ENCODE measurements around the gene HIRIP3. TPM values are rescaled to one million over a fixed set of nuclear protein-coding genes. Genes with fewer than 3 reads are reported as not detected.
A peak's percentile ranks its signal among the peaks of the same experiment; 100 is the strongest.

HIRIP3 gene
- total and polyA plus RNA-seq, 2 of the 13 experiments (the other 11 are each of a cell fraction or from before 2014, with no cell fraction given) = 12.6 to 17.2 TPM

DNA sequence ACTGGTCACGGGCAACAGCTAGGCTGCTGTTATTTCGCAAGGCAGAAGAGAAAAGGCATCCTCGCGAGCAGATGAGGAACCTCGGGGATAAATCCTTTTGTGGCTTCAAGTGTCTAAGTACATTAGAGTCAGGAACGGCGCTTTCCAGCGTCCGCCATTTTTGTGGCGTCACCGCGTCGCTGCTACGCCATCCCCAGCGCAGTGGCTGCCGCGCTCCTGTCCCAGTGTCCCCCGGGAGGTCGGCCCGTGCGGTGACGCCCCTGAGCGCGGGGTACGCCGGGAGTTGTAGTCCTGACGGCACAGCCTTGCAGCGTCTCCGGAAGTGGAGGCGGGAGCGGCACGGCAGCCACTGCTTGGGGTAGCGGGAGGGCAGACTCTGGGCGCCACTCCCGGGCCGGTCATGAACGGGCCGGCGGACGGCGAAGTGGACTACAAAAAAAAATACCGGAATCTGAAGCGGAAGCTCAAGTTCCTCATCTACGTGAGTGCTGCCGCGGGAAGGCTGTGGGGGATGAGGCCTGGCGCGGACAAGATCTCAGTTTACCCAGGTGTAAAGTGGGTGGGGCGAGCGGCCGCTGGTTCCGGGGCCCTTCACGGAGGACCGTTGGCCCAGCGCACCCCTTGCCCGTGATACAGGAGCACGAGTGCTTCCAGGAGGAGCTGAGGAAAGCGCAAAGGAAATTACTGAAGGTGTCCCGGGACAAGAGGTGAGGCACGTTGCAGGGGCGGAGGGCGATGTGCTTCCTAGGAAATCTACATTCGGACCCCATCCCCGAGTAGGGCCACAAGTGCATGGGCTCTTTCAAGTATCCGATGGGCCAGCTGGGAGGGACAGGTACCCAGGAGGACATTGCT, 721 bp upstream of the HIRIP3 start, which contains the start of gene INO80E (continued):
- TF ChIP-seq, protein P1, sequence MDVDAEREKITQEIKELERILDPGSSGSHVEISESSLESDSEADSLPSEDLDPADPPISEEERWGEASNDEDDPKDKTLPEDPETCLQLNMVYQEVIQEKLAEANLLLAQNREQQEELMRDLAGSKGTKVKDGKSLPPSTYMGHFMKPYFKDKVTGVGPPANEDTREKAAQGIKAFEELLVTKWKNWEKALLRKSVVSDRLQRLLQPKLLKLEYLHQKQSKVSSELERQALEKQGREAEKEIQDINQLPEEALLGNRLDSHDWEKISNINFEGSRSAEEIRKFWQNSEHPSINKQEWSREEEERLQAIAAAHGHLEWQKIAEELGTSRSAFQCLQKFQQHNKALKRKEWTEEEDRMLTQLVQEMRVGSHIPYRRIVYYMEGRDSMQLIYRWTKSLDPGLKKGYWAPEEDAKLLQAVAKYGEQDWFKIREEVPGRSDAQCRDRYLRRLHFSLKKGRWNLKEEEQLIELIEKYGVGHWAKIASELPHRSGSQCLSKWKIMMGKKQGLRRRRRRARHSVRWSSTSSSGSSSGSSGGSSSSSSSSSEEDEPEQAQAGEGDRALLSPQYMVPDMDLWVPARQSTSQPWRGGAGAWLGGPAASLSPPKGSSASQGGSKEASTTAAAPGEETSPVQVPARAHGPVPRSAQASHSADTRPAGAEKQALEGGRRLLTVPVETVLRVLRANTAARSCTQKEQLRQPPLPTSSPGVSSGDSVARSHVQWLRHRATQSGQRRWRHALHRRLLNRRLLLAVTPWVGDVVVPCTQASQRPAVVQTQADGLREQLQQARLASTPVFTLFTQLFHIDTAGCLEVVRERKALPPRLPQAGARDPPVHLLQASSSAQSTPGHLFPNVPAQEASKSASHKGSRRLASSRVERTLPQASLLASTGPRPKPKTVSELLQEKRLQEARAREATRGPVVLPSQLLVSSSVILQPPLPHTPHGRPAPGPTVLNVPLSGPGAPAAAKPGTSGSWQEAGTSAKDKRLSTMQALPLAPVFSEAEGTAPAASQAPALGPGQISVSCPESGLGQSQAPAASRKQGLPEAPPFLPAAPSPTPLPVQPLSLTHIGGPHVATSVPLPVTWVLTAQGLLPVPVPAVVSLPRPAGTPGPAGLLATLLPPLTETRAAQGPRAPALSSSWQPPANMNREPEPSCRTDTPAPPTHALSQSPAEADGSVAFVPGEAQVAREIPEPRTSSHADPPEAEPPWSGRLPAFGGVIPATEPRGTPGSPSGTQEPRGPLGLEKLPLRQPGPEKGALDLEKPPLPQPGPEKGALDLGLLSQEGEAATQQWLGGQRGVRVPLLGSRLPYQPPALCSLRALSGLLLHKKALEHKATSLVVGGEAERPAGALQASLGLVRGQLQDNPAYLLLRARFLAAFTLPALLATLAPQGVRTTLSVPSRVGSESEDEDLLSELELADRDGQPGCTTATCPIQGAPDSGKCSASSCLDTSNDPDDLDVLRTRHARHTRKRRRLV (CRISPR knock-in tag; IDR thresholded peaks at IDR 0.05) = peak; percentile 28
- TF ChIP-seq ZNF383 (CRISPR knock-in tag; IDR thresholded peaks at IDR 0.05; ENCODE audit: borderline replicate concordance) (0 out of 2 replicates have a peak, but pooled peaks have one; percentile 53), REPIN1 (CRISPR knock-in tag; IDR thresholded peaks at IDR 0.05; ENCODE audit: borderline replicate concordance, low read depth) (peak; percentile 54; the same call in 1 of the 2 replicates), ATM (IDR thresholded peaks at IDR 0.05; ENCODE audit: borderline replicate concordance) (no peak), PAX8 (CRISPR knock-in tag; IDR thresholded peaks at IDR 0.05; ENCODE audit: borderline replicate concordance) (peak; percentile 71; the same call in 1 of the 2 replicates), GATAD1 (CRISPR knock-in tag; IDR thresholded peaks at IDR 0.05) (peak; percentile 97), ZSCAN22 (CRISPR knock-in tag; IDR thresholded peaks at IDR 0.05) (no peak), PITX1 (CRISPR knock-in tag; IDR thresholded peaks at IDR 0.05) (peak; percentile 68), ELF1 (CRISPR knock-in tag; IDR thresholded peaks at IDR 0.05) (peak; percentile 100)
- TF ChIP-seq, protein P2, sequence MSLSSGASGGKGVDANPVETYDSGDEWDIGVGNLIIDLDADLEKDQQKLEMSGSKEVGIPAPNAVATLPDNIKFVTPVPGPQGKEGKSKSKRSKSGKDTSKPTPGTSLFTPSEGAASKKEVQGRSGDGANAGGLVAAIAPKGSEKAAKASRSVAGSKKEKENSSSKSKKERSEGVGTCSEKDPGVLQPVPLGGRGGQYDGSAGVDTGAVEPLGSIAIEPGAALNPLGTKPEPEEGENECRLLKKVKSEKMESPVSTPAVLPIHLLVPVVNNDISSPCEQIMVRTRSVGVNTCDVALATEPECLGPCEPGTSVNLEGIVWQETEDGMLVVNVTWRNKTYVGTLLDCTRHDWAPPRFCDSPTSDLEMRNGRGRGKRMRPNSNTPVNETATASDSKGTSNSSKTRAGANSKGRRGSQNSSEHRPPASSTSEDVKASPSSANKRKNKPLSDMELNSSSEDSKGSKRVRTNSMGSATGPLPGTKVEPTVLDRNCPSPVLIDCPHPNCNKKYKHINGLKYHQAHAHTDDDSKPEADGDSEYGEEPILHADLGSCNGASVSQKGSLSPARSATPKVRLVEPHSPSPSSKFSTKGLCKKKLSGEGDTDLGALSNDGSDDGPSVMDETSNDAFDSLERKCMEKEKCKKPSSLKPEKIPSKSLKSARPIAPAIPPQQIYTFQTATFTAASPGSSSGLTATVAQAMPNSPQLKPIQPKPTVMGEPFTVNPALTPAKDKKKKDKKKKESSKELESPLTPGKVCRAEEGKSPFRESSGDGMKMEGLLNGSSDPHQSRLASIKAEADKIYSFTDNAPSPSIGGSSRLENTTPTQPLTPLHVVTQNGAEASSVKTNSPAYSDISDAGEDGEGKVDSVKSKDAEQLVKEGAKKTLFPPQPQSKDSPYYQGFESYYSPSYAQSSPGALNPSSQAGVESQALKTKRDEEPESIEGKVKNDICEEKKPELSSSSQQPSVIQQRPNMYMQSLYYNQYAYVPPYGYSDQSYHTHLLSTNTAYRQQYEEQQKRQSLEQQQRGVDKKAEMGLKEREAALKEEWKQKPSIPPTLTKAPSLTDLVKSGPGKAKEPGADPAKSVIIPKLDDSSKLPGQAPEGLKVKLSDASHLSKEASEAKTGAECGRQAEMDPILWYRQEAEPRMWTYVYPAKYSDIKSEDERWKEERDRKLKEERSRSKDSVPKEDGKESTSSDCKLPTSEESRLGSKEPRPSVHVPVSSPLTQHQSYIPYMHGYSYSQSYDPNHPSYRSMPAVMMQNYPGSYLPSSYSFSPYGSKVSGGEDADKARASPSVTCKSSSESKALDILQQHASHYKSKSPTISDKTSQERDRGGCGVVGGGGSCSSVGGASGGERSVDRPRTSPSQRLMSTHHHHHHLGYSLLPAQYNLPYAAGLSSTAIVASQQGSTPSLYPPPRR (CRISPR knock-in tag; IDR thresholded peaks at IDR 0.05; ENCODE audit: borderline replicate concordance) = peak; percentile 37; the same call in 1 of the 2 replicates
- TF ChIP-seq, protein P3, sequence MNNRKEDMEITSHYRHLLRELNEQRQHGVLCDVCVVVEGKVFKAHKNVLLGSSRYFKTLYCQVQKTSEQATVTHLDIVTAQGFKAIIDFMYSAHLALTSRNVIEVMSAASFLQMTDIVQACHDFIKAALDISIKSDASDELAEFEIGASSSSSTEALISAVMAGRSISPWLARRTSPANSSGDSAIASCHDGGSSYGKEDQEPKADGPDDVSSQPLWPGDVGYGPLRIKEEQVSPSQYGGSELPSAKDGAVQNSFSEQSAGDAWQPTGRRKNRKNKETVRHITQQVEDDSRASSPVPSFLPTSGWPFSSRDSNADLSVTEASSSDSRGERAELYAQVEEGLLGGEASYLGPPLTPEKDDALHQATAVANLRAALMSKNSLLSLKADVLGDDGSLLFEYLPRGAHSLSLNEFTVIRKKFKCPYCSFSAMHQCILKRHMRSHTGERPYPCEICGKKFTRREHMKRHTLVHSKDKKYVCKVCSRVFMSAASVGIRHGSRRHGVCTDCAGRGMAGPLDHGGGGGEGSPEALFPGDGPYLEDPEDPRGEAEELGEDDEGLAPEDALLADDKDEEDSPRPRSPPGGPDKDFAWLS (CRISPR knock-in tag; IDR thresholded peaks at IDR 0.05; ENCODE audit: borderline replicate concordance) = no peak
- TF ChIP-seq, protein P4, sequence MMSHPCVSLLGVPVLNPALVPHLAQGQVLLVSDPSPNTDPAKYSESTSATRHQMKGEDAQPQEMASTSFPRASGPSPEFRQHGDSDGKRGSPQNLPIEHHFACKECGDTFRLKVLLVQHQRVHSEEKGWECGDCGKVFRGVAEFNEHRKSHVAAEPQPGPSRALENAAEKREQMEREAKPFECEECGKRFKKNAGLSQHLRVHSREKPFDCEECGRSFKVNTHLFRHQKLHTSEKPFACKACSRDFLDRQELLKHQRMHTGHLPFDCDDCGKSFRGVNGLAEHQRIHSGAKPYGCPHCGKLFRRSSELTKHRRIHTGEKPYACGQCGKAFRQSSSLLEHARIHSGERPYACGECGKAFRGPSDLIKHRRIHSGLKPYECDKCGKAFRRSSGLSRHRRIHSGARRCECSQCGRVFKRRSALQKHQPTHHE (CRISPR knock-in tag; IDR thresholded peaks at IDR 0.05; ENCODE audit: borderline replicate concordance) = 0 out of 2 replicates have a peak, but pooled peaks have one; percentile 54
- TF ChIP-seq, protein P5, sequence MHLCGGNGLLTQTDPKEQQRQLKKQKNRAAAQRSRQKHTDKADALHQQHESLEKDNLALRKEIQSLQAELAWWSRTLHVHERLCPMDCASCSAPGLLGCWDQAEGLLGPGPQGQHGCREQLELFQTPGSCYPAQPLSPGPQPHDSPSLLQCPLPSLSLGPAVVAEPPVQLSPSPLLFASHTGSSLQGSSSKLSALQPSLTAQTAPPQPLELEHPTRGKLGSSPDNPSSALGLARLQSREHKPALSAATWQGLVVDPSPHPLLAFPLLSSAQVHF (CRISPR knock-in tag; IDR thresholded peaks at IDR 0.05) = 0 out of 2 replicates have a peak, but pooled peaks have one; percentile 8

Data from HepG2 (cell line).